OCI-LY1 (cell line): ENCODE data around the gene AGPAT1.

ENCODE experiments used
- H2AFZ ChIP-seq: fragments of 200-600 bp; sonication (generic), shearing (Covaris generic); 2 replicates; pipeline ENCODE4 v1.6.0; 2014; ENCODE audit warnings: antibody characterized with exemption, mild to moderate bottlenecking, low read length
- H3F3A ChIP-seq: fragments of 200-600 bp; sonication (generic), shearing (Covaris generic); 2 replicates; pipeline ENCODE4 v1.6.0; 2014; ENCODE audit warnings: mild to moderate bottlenecking, antibody characterized with exemption, low read length, moderate library complexity; ENCODE audit not compliant: insufficient read depth
- H3K27ac ChIP-seq: fragments of 200-600 bp; sonication (generic); 2 replicates; pipeline ENCODE4 v1.5.1; 2014; ENCODE audit warnings: low read length, mixed run types, mild to moderate bottlenecking, low read depth; ENCODE audit not compliant: poor library complexity, severe bottlenecking
- H3K27me3 ChIP-seq: fragments of 200-600 bp; sonication (generic); 2 replicates; pipeline ENCODE4 v1.6.0; 2014; ENCODE audit warnings: antibody characterized with exemption, mild to moderate bottlenecking, low read length, moderate library complexity; ENCODE audit not compliant: insufficient read depth
- H3K36me3 ChIP-seq: fragments of 200-600 bp; sonication (generic); 2 replicates; pipeline ENCODE4 v1.6.1; 2014; ENCODE audit warnings: mild to moderate bottlenecking, antibody characterized with exemption, low read length, moderate library complexity, mixed read lengths; ENCODE audit not compliant: insufficient read depth
- H3K4me1 ChIP-seq: fragments of 200-600 bp; sonication (generic); 2 replicates; pipeline ENCODE4 v1.5.1; 2014; ENCODE audit warnings: mild to moderate bottlenecking, low read length, moderate library complexity; ENCODE audit not compliant: insufficient read depth, severe bottlenecking
- H3K4me2 ChIP-seq: fragments of 200-600 bp; sonication (generic), shearing (Covaris generic); 2 replicates; pipeline ENCODE4 v1.6.1; 2014; ENCODE audit warnings: low read length
- H3K4me3 ChIP-seq: fragments of 200-600 bp; sonication (generic); 2 replicates; pipeline ENCODE4 v1.5.1; 2014; ENCODE audit warnings: low read length, low read depth, mild to moderate bottlenecking, mixed read lengths; ENCODE audit not compliant: poor library complexity, severe bottlenecking
- H3K79me2 ChIP-seq: fragments of 200-600 bp; shearing (Covaris generic); 2 replicates; pipeline ENCODE4 v1.6.1; 2016; ENCODE audit warnings: mixed run types, low read length, mixed read lengths; ENCODE audit not compliant: insufficient read depth
- H3K9ac ChIP-seq: fragments of 200-600 bp; sonication (generic), shearing (Covaris generic); 2 replicates; pipeline ENCODE4 v1.6.1; 2014; ENCODE audit warnings: mild to moderate bottlenecking, low read length, mixed read lengths
- H3K9me2 ChIP-seq: fragments of 200-600 bp; sonication (generic), shearing (Covaris generic); 2 replicates; pipeline ENCODE4 v1.6.1; 2014; ENCODE audit warnings: low read depth, mild to moderate bottlenecking, low read length, mixed read lengths
- H3K9me3 ChIP-seq: fragments of 200-600 bp; shearing (Covaris generic); 2 replicates; pipeline ENCODE4 v1.6.1; 2014; ENCODE audit warnings: low read length, mixed read lengths
- H4K20me1 ChIP-seq: fragments of 200-600 bp; sonication (generic), shearing (Covaris generic); 2 replicates; pipeline ENCODE4 v1.6.0; 2016; ENCODE audit warnings: mild to moderate bottlenecking, low read length; ENCODE audit not compliant: insufficient read depth
- EZH2 ChIP-seq: fragments of 200-600 bp; sonication (generic), shearing (Covaris generic); IDR thresholded peaks from 2 replicates; pipeline ENCODE4 v1.8.0; 2017; ENCODE audit warnings: borderline replicate concordance, mixed run types, mild to moderate bottlenecking, antibody characterized with exemption, low read length, moderate library complexity, mixed read lengths
- TF ChIP-seq, protein P1 (sequence below): fragments of 200-600 bp; sonication (generic), shearing (Covaris generic); IDR thresholded peaks from 2 replicates; pipeline ENCODE4 v1.5.1; 2017; ENCODE audit warnings: mild to moderate bottlenecking, antibody characterized with exemption, low read length, moderate library complexity, mixed read lengths

The AGPAT1 gene

GRCh38 chr6:32163559-32164258 is 12.2 kb downstream of the AGPAT1 start:
- H3K4me2 ChIP-seq, result no peak overlapping the region
- no peaks in the 10 kb centered on the region for H3K79me2 ChIP-seq

DNA sequence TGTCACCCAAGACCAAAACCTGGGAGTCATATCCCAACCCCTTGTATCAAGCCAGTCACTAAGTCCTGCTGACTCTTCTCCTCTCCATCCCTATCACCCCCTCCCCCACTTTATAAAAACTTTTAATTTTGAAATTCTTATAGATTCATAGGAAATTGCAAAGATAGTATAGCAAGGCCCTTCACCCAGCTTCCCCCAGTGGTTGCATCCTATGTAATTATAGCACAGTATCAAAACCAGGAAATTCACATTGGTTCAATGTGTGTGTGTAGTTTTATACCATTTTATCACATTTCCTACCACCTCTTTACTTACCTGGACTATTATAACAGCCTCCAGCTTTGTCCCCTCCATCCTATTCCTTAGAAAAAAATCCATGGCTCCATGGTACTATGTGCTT is 17.8 kb downstream of the AGPAT1 start:
- no peak overlapping the region for H3K4me3 ChIP-seq
- no peak overlapping the region for H3K4me2 ChIP-seq
- H3K27ac ChIP-seq, result no peak overlapping the region
- no peaks in the 10 kb centered on the region for H3K9me2 ChIP-seq
- H3K4me1 ChIP-seq, result peaks cover 20% of the 10 kb centered on the region
- no peaks in the 10 kb centered on the region for H4K20me1 ChIP-seq
- TF ChIP-seq, protein P1, sequence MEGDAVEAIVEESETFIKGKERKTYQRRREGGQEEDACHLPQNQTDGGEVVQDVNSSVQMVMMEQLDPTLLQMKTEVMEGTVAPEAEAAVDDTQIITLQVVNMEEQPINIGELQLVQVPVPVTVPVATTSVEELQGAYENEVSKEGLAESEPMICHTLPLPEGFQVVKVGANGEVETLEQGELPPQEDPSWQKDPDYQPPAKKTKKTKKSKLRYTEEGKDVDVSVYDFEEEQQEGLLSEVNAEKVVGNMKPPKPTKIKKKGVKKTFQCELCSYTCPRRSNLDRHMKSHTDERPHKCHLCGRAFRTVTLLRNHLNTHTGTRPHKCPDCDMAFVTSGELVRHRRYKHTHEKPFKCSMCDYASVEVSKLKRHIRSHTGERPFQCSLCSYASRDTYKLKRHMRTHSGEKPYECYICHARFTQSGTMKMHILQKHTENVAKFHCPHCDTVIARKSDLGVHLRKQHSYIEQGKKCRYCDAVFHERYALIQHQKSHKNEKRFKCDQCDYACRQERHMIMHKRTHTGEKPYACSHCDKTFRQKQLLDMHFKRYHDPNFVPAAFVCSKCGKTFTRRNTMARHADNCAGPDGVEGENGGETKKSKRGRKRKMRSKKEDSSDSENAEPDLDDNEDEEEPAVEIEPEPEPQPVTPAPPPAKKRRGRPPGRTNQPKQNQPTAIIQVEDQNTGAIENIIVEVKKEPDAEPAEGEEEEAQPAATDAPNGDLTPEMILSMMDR, result no peak
- TF ChIP-seq EZH2, result no peak
- no peak overlapping the region for H2AFZ ChIP-seq
- peaks cover 16% of the 10 kb centered on the region for H3K36me3 ChIP-seq
- H3K9ac ChIP-seq, result no peak overlapping the region
- no peaks in the 10 kb centered on the region for H3K27me3 ChIP-seq
- 0 out of 2 replicates have a peak, but pooled peaks cover 2% of the 10 kb centered on the region for H3F3A ChIP-seq
- H3K79me2 ChIP-seq, result no peaks in the 10 kb centered on the region
- H3K9me3 ChIP-seq, result no peaks in the 10 kb centered on the region

More at GRCh38 chr6:32163559-32164258, 12.2 kb downstream of the AGPAT1 start:
- H3K4me1 ChIP-seq, result peaks cover 23% of the 10 kb centered on the region
- TF ChIP-seq, protein P1, result no peak
- TF ChIP-seq EZH2, result no peak
- H4K20me1 ChIP-seq, result no peaks in the 10 kb centered on the region
- H3K9me2 ChIP-seq, result no peaks in the 10 kb centered on the region
- H3K36me3 ChIP-seq, result peaks cover 15% of the 10 kb centered on the region; the same call in 1 of the 2 replicates
- H3K4me3 ChIP-seq, result no peak overlapping the region
- no peaks in the 10 kb centered on the region for H3K9me3 ChIP-seq
- no peak overlapping the region for H3K27ac ChIP-seq
- H2AFZ ChIP-seq, result no peak overlapping the region
- no peak overlapping the region for H3K9ac ChIP-seq
- H3F3A ChIP-seq, result no peaks in the 10 kb centered on the region
- H3K27me3 ChIP-seq, result no peaks in the 10 kb centered on the region

DNA sequence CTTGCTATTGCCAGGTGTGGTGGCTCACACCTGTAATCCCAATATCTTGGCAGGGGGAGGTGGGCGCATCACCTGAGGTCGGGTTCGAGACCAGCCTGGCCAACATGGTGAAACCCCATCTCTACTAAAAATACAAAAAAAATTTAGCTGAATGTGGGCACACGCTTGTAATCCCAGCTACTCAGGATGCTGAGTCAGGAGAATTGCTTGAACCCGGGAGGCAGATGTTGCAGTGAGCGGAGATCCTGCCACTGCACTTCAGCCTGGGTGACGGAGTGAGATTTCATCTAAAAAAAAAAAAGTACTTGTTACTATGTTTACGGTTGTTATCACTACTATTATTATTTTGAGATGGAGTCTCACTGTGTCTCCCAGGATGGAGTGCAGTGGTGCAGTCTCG is 19.0 kb downstream of the AGPAT1 start:
- Histone ChIP-seq H3F3A (0 out of 2 replicates have a peak, but pooled peaks cover 4% of the 10 kb centered on the region), H3K36me3 (peaks cover 16% of the 10 kb centered on the region), H3K27me3 (no peaks in the 10 kb centered on the region), H3K9me2 (no peaks in the 10 kb centered on the region), H3K9ac (no peak overlapping the region), H2AFZ (no peak overlapping the region), H3K79me2 (no peaks in the 10 kb centered on the region), H3K9me3 (no peaks in the 10 kb centered on the region), H3K4me2 (no peak overlapping the region), H3K4me3 (no peak overlapping the region), H4K20me1 (no peaks in the 10 kb centered on the region), H3K27ac (no peak overlapping the region), H3K4me1 (peaks cover 25% of the 10 kb centered on the region)
- no peak for TF ChIP-seq EZH2
- TF ChIP-seq, protein P1, result no peak
